H4 (cell line): ENCODE measurements around the gene TFF3. TPM values are rescaled to one million over a fixed set of nuclear protein-coding genes. Genes with fewer than 3 reads are reported as not detected.
A peak's percentile ranks its signal among the peaks of the same experiment; 100 is the strongest.
"Not testable (repeated sequence)": the region's sequence is repeated elsewhere in the genome, so short reads cannot be mapped to it uniquely, and the experiment has no call there.

ENCODE experiments used
- DNase-seq: peaks from one replicate; pipeline ENCODE4 v3.0.0-alpha.2; 2015; ENCODE audit warnings: low spot score
- total RNA-seq: library from RNA; depleted of rRNA; stranded (reverse); fragments of >200 nt; shearing (Covaris generic); gene quantifications from 2 replicates; pipeline ENCODE4 v1.2.3, GENCODE V29; 2014

The TFF3 gene
- total RNA-seq, 1 experiment from 2014 or later, result not detected

- DNase-seq, result no peak
These were observed 10.4 kb downstream of the TFF3 start for GRCh38 chr21:42304556-42305454.

DNA sequence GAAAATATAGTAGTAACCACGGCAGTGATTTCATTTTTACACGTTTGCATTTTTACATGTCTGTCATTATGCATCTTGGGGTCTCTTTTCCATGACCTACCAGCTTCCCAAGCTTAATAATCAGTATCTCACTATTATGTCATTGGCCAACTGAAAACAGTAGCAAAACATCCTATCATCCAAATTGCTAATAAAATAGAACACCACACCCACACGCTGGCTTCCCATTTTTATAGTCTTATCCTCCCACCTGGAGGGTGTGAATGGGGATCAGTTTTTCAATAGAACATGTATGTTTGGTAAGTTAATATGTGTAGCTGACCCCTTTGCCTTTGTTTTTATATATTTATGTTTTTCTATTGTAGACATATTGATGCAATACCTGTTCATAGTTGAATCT lies 11.8 kb downstream of the TFF3 start:
- no peak for DNase-seq

DNA sequence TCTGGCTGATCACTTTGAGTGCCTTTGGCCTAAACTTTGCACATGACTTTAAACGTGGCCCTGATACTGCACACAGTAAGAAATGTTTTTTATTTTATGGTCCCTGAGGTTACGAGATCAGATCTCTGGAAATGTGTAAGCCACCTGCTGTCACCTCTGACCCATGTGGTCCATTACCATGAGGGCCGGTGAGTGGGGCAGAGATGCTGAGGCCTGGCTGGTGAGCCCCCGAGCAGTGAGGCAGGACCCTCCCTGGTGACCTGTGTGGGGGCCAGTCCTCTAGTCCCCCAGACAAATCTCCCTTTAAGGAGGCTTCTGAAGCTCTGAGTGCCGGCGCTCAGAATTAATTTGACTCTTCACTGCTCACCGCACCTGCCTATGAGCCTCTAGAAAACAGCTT lies 12.4 kb downstream of the TFF3 start:
- no peak for DNase-seq

- no peak for DNase-seq
These were observed 13.0 kb downstream of the TFF3 start for GRCh38 chr21:42302076-42302650.

DNA sequence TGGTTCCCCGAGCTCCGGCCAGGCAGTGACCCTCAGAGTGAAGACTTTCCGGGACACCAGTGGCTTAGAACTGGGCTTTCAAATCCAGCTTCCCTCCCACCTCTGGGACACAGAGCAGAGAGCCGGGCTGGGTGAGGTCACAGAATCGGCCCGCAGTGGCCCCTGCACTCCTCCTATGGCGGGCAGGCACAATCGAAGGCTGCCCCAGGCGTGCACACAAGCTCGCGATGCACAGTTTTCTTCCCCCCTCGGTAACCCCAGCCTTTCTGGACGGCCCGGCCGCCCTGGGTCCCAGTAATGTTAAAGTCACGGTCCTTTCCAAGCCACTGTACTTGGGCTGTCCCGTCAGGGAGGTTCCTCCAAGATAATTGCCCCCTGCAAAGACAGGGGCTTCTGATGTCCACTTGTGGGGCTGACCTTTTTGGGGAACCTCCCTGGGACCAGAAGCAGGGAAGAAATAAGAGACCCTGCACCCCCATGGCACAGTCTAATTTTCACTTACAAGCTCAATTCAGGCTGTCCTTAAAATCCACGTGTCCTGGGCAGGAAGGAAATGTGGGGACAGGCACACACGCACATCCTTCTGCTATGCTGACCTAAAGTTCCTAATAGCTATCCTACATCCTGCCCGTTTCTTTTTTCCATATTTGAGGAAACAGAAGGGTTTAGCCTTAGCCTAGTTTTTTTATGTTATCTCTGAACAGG lies 13.7 kb downstream of the TFF3 start:
- no peak for DNase-seq

- no peak for DNase-seq
These were observed 14.3 kb downstream of the TFF3 start for GRCh38 chr21:42300956-42301355.

GRCh38 chr21:42300045-42300583 lies 15.1 kb downstream of the TFF3 start:
- no peak for DNase-seq

DNA sequence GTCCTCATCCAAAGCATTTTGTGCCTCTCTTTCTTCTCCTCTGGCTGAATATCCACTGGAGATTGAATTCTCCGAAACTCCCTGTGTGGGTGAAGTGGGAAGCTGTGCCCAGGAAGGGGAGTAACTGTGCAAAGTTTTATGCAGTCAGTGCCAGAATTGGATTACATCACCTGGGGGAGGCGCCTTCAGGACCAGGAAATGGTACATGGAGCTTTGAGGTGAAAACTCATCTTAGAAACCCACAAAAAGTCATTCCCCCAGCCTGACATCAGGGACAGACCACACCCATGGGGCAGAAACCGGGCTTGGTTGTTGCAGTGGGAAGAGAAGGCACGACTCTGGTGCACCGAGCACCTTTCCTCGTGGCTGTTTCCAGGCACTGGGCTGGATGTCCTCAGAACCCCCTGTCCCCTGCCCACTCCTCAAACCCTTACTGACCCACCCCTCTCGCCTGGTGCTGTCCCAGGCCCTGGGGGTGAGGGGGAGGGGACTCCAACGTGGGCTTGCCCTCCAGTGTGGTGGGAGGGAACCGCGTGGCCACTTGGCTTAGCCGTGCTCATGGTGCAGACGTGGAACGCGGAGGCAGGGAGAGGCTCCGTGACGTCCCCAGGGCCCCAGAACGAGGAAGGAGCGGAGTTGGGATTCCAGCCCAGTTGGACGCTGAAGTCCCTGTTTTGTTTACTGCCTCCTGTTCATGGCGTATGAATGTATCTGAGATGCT lies 15.7 kb downstream of the TFF3 start:
- DNase-seq, result peak; percentile 49

- DNase-seq, result no peak
These were observed 16.6 kb downstream of the TFF3 start for GRCh38 chr21:42298657-42299056.

DNA sequence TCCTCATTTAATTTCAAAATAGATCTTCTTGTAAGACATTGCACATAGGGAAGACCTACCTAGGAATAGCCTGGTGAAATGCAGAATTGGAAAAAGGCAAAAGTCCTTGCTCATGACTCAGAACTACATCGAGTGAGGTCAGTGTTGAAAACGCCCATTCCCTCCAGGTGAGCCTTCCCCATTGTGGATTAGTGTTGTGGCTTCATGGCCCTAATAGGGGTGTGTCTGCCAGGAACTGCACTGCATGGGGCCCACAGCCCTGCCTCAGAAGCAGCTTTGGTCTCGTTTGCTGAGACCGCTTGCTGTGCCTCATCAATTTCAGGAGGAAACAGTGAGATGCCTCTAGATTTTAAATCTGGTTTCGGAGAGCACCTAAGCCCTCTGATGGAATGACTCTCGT lies 17.0 kb downstream of the TFF3 start:
- DNase-seq, result no peak

DNA sequence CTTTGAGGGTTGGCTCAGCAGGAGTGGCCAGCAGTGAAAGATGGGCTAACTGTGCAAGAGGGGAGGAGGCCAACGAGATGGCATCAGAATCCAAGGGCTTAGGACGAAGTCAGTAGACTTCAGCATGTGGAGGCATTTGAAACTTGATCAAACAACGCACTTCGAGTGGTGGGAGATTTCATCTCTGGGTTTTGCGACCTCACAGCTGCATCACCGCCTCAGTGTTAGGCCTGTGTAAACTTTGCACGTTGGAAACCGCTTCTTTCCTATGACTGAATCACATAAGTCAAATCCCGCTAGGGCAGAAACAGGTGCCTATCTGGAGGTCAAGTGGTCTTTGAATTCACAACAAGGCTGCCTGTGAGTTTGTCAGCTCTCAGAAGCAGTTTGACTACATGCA lies 17.8 kb downstream of the TFF3 start:
- DNase-seq, result no peak

GRCh38 chr21:42296501-42296900 lies 18.7 kb downstream of the TFF3 start:
- no peak for DNase-seq

DNA sequence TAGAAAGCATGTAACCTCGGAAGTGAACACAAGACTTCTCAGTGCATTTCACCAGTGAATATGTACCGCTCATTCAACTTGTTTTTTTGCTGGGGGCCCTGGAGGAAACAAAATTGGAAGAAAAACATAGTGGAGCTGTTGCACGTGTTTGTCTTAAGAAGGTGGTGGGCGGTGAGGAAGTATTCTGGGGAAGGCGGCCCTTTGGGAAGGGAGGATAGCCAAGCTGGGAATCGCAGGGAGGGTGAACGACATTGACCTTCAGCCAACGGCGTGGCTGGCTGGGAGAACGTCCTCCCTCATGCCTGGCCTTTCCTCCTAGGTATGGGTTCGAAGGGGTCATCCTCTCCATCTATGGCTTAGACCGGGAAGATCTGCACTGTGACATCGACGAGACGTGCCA lies 19.4 kb downstream of the TFF3 start:
- no peak for DNase-seq

- DNase-seq, result no peak
These were observed 20.8 kb downstream of the TFF3 start for GRCh38 chr21:42294273-42294880.

GRCh38 chr21:42293649-42294272 lies 21.4 kb downstream of the TFF3 start:
- no peak for DNase-seq

DNA sequence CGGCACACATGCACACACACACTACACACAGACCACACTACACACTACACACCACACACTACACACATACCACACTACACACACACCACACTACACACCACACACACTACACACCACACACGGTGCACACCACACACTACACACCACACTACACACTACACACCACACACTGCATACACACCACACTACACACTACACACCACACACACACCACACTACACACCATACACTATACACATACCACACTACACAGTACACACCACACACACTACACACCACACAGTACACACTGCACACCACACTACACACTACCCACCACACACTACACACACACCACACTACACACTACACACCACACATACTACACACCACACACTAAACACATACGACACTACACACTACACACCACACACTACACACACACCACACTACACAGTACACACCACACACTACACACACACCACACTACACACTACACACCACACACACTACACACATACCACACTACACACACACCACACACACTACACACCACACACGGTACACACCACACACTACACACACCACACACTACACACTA lies 22.6 kb downstream of the TFF3 start:
- not testable (repeated sequence) for DNase-seq

DNA sequence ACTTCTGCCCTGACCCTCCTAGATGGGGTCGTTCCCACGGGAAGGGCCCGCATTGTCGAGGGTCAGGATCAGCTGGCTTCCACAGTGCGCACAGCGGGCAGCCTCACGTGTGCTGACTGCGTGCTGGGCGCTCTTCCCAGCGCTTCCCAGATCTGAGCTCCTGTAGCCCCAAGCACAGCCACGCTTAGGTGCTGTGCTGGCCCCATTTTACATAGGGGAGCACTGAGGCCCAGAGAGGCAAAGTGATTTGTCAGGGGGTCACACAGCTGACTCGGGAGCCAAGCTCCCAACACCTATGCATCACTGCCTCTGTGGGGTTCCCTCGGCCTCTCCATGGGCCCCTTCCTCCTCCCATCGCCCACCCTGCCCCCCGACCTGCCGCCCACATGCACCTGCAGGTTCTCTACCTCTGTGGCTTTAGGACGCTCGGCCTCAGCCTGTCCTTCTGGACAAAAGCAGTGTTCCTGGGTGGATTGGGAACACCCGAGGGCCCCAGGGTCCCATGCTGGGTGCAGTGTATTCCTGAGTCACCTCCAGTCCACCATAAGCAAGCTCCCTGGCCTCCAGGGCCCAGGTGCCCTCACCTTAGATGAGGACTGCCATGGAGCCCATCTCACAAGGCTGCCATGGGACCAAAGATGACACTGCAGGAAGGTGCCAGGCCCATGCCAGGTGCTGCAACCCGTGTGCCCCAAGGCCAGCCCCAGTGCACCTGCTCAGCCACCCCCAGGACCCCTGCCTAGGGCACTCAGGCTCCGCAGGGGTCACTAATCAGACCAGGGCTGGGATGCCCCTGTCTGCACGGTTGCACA lies 23.3 kb downstream of the TFF3 start:
- DNase-seq, result no peak

DNA sequence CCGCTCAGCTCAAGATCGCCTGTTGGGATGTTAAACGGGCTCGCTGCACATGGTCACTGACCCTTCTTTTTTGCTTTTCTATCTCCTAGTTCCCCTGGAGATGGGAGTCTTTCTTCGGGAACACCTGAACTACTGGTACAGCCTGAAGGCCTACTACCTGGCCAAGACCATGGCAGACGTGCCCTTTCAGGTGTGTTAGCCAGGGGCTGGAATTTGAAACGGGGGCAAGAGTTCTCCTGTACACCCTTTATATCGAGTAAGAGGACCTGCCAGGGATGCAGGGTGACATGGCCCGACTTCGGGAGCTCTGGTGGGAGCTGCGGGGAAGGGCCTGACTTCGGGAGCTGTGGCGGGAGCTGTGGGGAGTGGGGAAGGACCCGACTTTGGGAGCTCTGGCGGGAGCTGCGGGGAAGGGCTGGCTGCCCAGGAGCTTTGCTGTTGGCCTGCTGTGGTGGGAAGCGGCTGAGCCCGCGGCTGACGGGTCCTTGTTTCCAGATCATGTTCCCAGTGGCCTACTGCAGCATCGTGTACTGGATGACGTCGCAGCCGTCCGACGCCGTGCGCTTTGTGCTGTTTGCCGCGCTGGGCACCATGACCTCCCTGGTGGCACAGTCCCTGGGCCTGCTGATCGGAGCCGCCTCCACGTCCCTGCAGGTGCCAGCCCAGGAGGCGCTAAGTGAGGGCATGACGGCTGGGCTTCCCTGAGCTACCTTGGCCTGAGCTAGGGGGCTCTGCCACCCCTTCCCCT lies 24.0 kb downstream of the TFF3 start:
- DNase-seq, result no peak

GRCh38 chr21:42290505-42290904 lies 24.7 kb downstream of the TFF3 start:
- DNase-seq, result no peak
